ENCODE data around the gene FNDC8. TPM values are rescaled to one million over a fixed set of nuclear protein-coding genes. Genes with fewer than 3 reads are reported as not detected.
A peak's percentile ranks its signal among the peaks of the same experiment; 100 is the strongest.

FNDC8 gene
- total RNA-seq, 2 donors from 2014 or later: not detected

- no peak for TF ChIP-seq CTCF (IDR thresholded peaks at IDR 0.05)
- Histone ChIP-seq H3K27ac (peak overlapping the region; percentile 45), H3K9me3 (no peaks in the 10 kb centered on the region), H3K27me3 (no peaks in the 10 kb centered on the region), H3K36me3 (no peaks in the 10 kb centered on the region), H3K4me1 (peaks cover 14% of the 10 kb centered on the region), H3K4me3 (no peak overlapping the region), H3K9ac (ENCODE audit: low read depth in 2 of 2, low read length in 2 of 2) (no peak overlapping the region)
- intact Hi-C loops (cut with DNase I): no loop called here
- DNase-seq: no peak
These were observed 41.6 kb upstream of the FNDC8 start for GRCh38 chr17:35079547-35080423.

- H3K9me3 ChIP-seq: no peaks in the 10 kb centered on the region
- H3K27ac ChIP-seq: peak overlapping the region; percentile 3
- H3K27me3 ChIP-seq: no peaks in the 10 kb centered on the region
- peaks cover 9% of the 10 kb centered on the region for H3K4me1 ChIP-seq
- DNase-seq: no peak
- no peaks in the 10 kb centered on the region for H3K36me3 ChIP-seq
- intact Hi-C loops (cut with DNase I): no loop called here
- no peak for TF ChIP-seq CTCF (IDR thresholded peaks at IDR 0.05)
- no peak overlapping the region for H3K4me3 ChIP-seq
- no peak overlapping the region for H3K9ac ChIP-seq (ENCODE audit: low read depth in 2 of 2, low read length in 2 of 2)
These were observed 40.9 kb upstream of the FNDC8 start for GRCh38 chr17:35080536-35080935.

- Histone ChIP-seq H3K27me3 (no peaks in the 10 kb centered on the region), H3K36me3 (no peaks in the 10 kb centered on the region), H3K4me3 (no peak overlapping the region), H3K4me1 (peaks cover 9% of the 10 kb centered on the region), H3K27ac (no peak overlapping the region), H3K9me3 (no peaks in the 10 kb centered on the region), H3K9ac (ENCODE audit: low read depth in 2 of 2, low read length in 2 of 2) (no peak overlapping the region)
- DNase-seq: no peak
- intact Hi-C loops (cut with DNase I): no loop called here
- TF ChIP-seq CTCF (IDR thresholded peaks at IDR 0.05): no peak
These were observed 39.8 kb upstream of the FNDC8 start for GRCh38 chr17:35081638-35082037.

- TF ChIP-seq CTCF (IDR thresholded peaks at IDR 0.05): no peak
- intact Hi-C loops (cut with DNase I): no loop called here
- Histone ChIP-seq H3K4me1 (peaks cover 13% of the 10 kb centered on the region), H3K36me3 (no peaks in the 10 kb centered on the region), H3K9me3 (no peaks in the 10 kb centered on the region), H3K9ac (ENCODE audit: low read depth in 2 of 2, low read length in 2 of 2) (no peak overlapping the region), H3K27ac (peak overlapping the region; percentile 13), H3K4me3 (no peak overlapping the region), H3K27me3 (no peaks in the 10 kb centered on the region)
- DNase-seq: no peak
These were observed 39.2 kb upstream of the FNDC8 start for GRCh38 chr17:35082073-35082657.

GRCh38 chr17:35083071-35083470, 38.3 kb upstream of the FNDC8 start:
- DNase-seq: no peak
- peaks cover 13% of the 10 kb centered on the region for H3K4me1 ChIP-seq
- no peak overlapping the region for H3K27ac ChIP-seq
- H3K36me3 ChIP-seq: no peaks in the 10 kb centered on the region
- no peak overlapping the region for H3K4me3 ChIP-seq
- no peak for TF ChIP-seq CTCF (IDR thresholded peaks at IDR 0.05)
- no peaks in the 10 kb centered on the region for H3K27me3 ChIP-seq
- intact Hi-C loops (cut with DNase I): no loop called here
- H3K9me3 ChIP-seq: no peaks in the 10 kb centered on the region
- no peak overlapping the region for H3K9ac ChIP-seq (ENCODE audit: low read depth in 2 of 2, low read length in 2 of 2)

All from colonic mucosa (tissue), 4 donors.